ENCODE data around the gene CCDC3.
A peak's percentile ranks its signal among the peaks of the same experiment; 100 is the strongest.

The CCDC3 gene

GRCh38 chr10:12854988-12855387, 146.5 kb downstream of the CCDC3 start:
- TF ChIP-seq CTCF (conservative IDR thresholded peaks at IDR 0.05; ENCODE audit: low read depth, low read length): no peak
- H3K4me3 ChIP-seq (ENCODE audit: low read depth, low read length): no peak overlapping the region
- no peak for DNase-seq (ENCODE audit: low read depth)

- no peak for DNase-seq (ENCODE audit: low read depth)
- TF ChIP-seq CTCF (conservative IDR thresholded peaks at IDR 0.05; ENCODE audit: low read depth, low read length): no peak
Observed at GRCh38 chr10:12852687-12853086, 148.8 kb downstream of the CCDC3 start.

DNA sequence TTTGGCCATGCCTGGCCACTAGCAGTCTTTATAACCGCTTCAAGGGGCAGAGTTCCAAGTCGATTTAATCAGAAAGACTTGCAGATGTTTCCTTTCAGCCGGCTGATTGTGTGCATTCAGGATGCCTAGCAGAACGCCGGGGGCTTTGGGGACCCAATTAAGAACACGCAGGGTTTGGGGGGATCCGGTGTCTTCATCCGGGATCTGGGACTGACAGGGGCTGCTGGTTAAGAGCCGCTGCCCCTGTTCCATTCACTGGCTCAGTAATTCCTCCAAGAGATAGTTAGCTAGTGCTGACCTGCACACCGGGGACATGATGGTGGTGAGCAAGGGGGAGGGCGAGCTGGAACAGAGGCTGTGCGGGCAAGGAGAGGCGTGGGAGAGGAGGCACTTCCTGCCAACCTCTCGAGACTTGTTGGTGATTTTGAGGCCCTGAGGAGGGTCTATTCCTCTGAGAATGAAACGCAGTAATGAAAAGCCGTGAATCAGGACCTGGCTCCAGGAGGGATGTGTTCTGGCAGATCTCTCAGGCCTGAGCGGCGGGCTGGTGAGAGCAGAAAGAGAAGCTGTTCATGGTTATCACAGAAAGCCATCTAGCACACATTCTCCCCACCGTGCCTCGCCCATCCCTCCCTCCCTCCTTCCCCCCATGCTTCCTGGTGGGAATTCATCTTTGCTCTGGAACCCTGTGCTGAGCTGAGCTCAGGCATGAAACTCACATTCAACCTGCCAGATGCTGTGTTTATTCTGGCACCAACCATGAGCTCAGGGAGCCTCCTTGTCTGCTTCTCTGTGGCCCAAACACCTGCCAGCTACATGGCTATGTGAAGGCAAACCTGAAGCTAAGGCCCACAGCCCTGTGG, 152.0 kb downstream of the CCDC3 start:
- H3K4me3 ChIP-seq (ENCODE audit: low read depth, low read length): no peak overlapping the region
- DNase-seq (ENCODE audit: low read depth): no peak
- TF ChIP-seq CTCF (conservative IDR thresholded peaks at IDR 0.05; ENCODE audit: low read depth, low read length): no peak

More at GRCh38 chr10:12852687-12853086, 148.8 kb downstream of the CCDC3 start:
- H3K4me3 ChIP-seq (ENCODE audit: low read depth, low read length): no peak overlapping the region

DNA sequence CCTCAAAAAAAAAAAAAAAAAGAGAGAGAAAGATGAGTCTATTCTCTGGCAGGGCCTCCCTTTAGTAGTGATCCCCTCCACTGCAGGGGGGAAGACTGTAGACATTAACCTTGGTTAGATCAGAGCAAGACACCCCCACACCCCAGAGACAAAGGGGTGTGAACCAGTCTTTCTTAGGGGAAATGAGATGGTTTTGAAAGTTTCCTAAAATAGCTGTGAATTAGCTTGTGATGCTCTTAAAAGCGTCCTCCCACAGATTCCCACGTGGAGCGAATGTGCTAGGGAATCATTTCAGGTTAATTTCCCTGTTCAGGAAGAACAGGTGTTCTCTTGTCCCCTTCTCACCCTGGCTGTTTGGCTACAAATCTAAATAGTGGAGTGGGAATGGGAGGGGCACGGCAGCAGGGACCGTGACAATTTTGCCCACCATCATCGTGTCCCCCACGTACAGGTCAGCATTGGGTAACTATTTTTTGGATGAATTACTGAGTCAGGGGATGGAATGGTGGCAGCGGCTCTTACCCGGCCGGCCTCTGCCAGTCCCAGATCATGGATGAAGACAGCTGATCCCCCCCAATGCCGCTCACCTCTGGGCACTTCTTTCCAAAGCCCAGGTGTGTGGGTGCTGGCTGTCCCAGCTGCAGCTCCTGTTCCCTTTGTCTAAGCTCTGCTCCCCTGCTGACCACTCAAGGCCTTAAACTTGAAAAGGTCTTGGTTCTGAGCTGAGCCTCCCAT, 152.9 kb downstream of the CCDC3 start:
- no peak overlapping the region for H3K4me3 ChIP-seq (ENCODE audit: low read depth, low read length)
- TF ChIP-seq CTCF (conservative IDR thresholded peaks at IDR 0.05; ENCODE audit: low read depth, low read length): no peak
- no peak for DNase-seq (ENCODE audit: low read depth)

DNA sequence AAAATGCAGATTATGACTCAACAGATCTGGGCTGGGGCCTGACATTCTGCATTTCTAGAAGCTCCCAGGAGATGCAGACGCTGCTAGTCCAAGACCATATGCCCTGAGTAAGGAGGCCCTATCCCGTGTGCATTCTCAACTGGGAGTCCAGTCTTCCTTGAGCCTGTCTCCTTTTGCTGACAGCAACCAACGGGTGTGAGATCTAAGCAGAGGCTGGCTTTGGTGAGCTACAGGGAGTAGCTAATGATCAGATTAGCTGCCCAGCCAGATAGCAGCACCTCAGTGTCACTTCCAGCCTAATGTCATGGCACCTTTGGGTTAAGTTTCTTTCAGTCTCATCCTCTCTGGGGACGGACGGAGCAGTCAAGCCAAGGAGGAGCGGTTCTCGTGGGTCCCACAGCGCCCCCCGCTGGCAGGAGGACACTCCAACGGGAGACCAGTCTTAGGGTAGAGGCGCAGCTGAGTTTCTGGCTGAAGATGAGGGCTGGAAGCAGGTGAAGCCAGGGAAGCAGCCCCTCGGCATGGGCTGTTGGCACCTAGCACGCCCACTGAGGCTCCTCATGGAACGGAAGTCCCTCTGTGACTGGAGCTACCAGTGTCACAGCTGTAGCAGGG, 154.0 kb downstream of the CCDC3 start:
- DNase-seq (ENCODE audit: low read depth): no peak
- peak; percentile 44 for TF ChIP-seq CTCF (conservative IDR thresholded peaks at IDR 0.05; ENCODE audit: low read depth, low read length)

GRCh38 chr10:12846718-12847117, 154.8 kb downstream of the CCDC3 start:
- no peak overlapping the region for H3K4me3 ChIP-seq (ENCODE audit: low read depth, low read length)
- DNase-seq (ENCODE audit: low read depth): peak; percentile 49
- TF ChIP-seq CTCF (conservative IDR thresholded peaks at IDR 0.05; ENCODE audit: low read depth, low read length): no peak

More for the DNA sequence above, 154.0 kb downstream of the CCDC3 start:
- no peak overlapping the region for H3K4me3 ChIP-seq (ENCODE audit: low read depth, low read length)
